CD4-positive, alpha-beta memory T cell (primary cell): ENCODE measurements around the gene TP63. TPM values are rescaled to one million over a fixed set of nuclear protein-coding genes. Genes with fewer than 3 reads are reported as not detected.
"Not testable (repeated sequence)": the region's sequence is repeated elsewhere in the genome, so short reads cannot be mapped to it uniquely, and the experiment has no call there.

ENCODE experiments used
- CTCF ChIA-PET: fragments of 350-600 bp; sonication (Branson Sonifier 250); formaldehyde crosslinking; loops from one replicate; lab custom pipeline; 2021; ENCODE audit warnings: inconsistent platforms; ENCODE audit not compliant: partially characterized antibody; lab: Charles Lee
- POLR2A ChIA-PET: fragments of 350-600 bp; sonication (Branson Sonifier 250); formaldehyde crosslinking; loops from one replicate; lab custom pipeline; 2021; ENCODE audit not compliant: partially characterized antibody; lab: Charles Lee
- DNase-seq, 5 donors: peaks; one replicate each; pipeline versions ENCODE4 v3.0.0 to v3.0.0-alpha.2; 2020 to 2022; ENCODE audit warnings: mixed read lengths in 1 of 5
- H3K27ac ChIP-seq: one replicate; pipeline ENCODE4 v1.7.0; 2013; ENCODE audit warnings: low read depth, low read length
- H3K27me3 ChIP-seq: 2 replicates; pipeline ENCODE4 v1.7.0; 2013; ENCODE audit warnings: mild to moderate bottlenecking, low read length, moderate library complexity; ENCODE audit not compliant: insufficient read depth
- H3K36me3 ChIP-seq: 2 replicates; pipeline ENCODE4 v1.7.0; 2013; ENCODE audit warnings: mild to moderate bottlenecking, low read length, moderate library complexity; ENCODE audit not compliant: insufficient read depth
- H3K4me1 ChIP-seq: 2 replicates; pipeline ENCODE4 v1.7.0; 2013; ENCODE audit warnings: mild to moderate bottlenecking, low read length, moderate library complexity; ENCODE audit not compliant: insufficient read depth
- H3K4me3 ChIP-seq, 2 donors: one replicate each; pipeline ENCODE4 v1.7.0; 2013; ENCODE audit warnings: low read length in 2 of 2, mild to moderate bottlenecking in 1 of 2
- H3K9me3 ChIP-seq, 2 donors: one replicate each; pipeline ENCODE4 v1.7.0; 2013; ENCODE audit warnings: low read length in 2 of 2, control low read depth in 1 of 2; ENCODE audit not compliant: control insufficient read depth in 1 of 2
- H3K27ac Mint-ChIP-seq, 7 donors: one replicate each; pipeline ENCODE4 v1.8.0; 2020 to 2021; ENCODE audit warnings: mixed read lengths in 7 of 7, mild to moderate bottlenecking in 6 of 7, inconsistent platforms in 3 of 7, moderate library complexity in 3 of 7
- H3K27me3 Mint-ChIP-seq, 2 donors: one replicate each; pipeline ENCODE4 v1.8.0; 2020 to 2021; ENCODE audit warnings: mixed read lengths in 2 of 2
- H3K36me3 Mint-ChIP-seq, 2 donors: one replicate each; pipeline ENCODE4 v1.8.0; 2020 to 2021; ENCODE audit warnings: mixed read lengths in 2 of 2, inconsistent platforms in 1 of 2, mild to moderate bottlenecking in 1 of 2
- H3K4me1 Mint-ChIP-seq, 4 donors: one replicate each; pipeline ENCODE4 v1.8.0; 2020 to 2021; ENCODE audit warnings: mixed read lengths in 4 of 4, mild to moderate bottlenecking in 1 of 4
- H3K4me3 Mint-ChIP-seq, 8 donors: one replicate each; pipeline ENCODE4 v1.8.0; 2020 to 2021; ENCODE audit warnings: mixed read lengths in 8 of 8, mild to moderate bottlenecking in 7 of 8, moderate library complexity in 6 of 8, inconsistent platforms in 3 of 8
- H3K9me3 Mint-ChIP-seq, 8 donors: one replicate each; pipeline ENCODE4 v1.8.0; 2020 to 2021; ENCODE audit warnings: mixed read lengths in 8 of 8, mild to moderate bottlenecking in 5 of 8, inconsistent platforms in 3 of 8, moderate library complexity in 1 of 8
- intact Hi-C: fragments of 100-400 bp; cut with micrococcal nuclease; formaldehyde crosslinking; loops from one replicate; pipeline ENCODE4 v1.15.1; 2023
- polyA plus RNA-seq, 2 donors: library from polyadenylated mRNA; unstranded; fragments of 300-500 nt; fragmentation: Illumina TruSeq; gene quantifications; one replicate each; pipeline ENCODE4 v1.2.3, GENCODE V29; 2021
- total RNA-seq, 2 experiments: library from RNA; stranded (reverse); gene quantifications; one replicate each; pipeline ENCODE4 v1.2.3, GENCODE V29; 2021

Gene TP63
- total and polyA plus RNA-seq, 4 experiments from 2014 or later: 0.25 to 0.64 (median 0.55) TPM; not detected in 1

GRCh38 chr3:189745622-189746021, 114.4 kb downstream of the TP63 start:
- Mint-ChIP-seq H3K4me3 (no peak overlapping the region), H3K27me3 (no peaks in the 10 kb centered on the region), H3K4me1 (no peaks in the 10 kb centered on the region), H3K9me3 (peaks cover 0 to 28% (median 22%) of the 10 kb centered on the region in 8 donors), H3K36me3 (peaks cover 0 to 4% of the 10 kb centered on the region in 2 donors), H3K27ac (no peak overlapping the region)
- H3K4me1 ChIP-seq: no peaks in the 10 kb centered on the region
- no peak overlapping the region for H3K4me3 ChIP-seq
- DNase-seq: no peak
- intact Hi-C loops: no loop called here
- no peaks in the 10 kb centered on the region for H3K27me3 ChIP-seq
- POLR2A ChIA-PET: no interaction called here
- H3K36me3 ChIP-seq: no peaks in the 10 kb centered on the region
- CTCF ChIA-PET: no interaction called here
- no peak overlapping the region for H3K27ac ChIP-seq
- H3K9me3 ChIP-seq: no peaks in the 10 kb centered on the region

GRCh38 chr3:189748046-189748445, 116.9 kb downstream of the TP63 start:
- peaks cover 2 to 30% (median 23%) of the 10 kb centered on the region in 8 donors for H3K9me3 Mint-ChIP-seq
- Histone ChIP-seq H3K36me3 (no peaks in the 10 kb centered on the region), H3K9me3 (no peaks in the 10 kb centered on the region), H3K27me3 (no peaks in the 10 kb centered on the region), H3K27ac (no peak overlapping the region), H3K4me1 (no peaks in the 10 kb centered on the region), H3K4me3 (no peak overlapping the region)
- H3K36me3 Mint-ChIP-seq: no peaks in the 10 kb centered on the region
- no peak for DNase-seq
- intact Hi-C loops: no loop called here
- H3K27ac Mint-ChIP-seq: no peak overlapping the region
- no peaks in the 10 kb centered on the region for H3K4me1 Mint-ChIP-seq
- ChIA-PET CTCF (no interaction called here), POLR2A (no interaction called here)
- H3K4me3 Mint-ChIP-seq: no peak overlapping the region
- no peaks in the 10 kb centered on the region for H3K27me3 Mint-ChIP-seq

- H3K27ac ChIP-seq, CTCF ChIA-PET, DNase-seq, POLR2A ChIA-PET, H3K27me3 ChIP-seq, H3K4me3 Mint-ChIP-seq, H3K27me3 Mint-ChIP-seq, H3K4me1 Mint-ChIP-seq, H3K36me3 Mint-ChIP-seq, H3K4me3 ChIP-seq, H3K36me3 ChIP-seq, intact Hi-C loops, H3K4me1 ChIP-seq, H3K9me3 ChIP-seq, H3K27ac Mint-ChIP-seq: not testable (repeated sequence)
- H3K9me3 Mint-ChIP-seq: peaks cover 2 to 12% (median 9%) of the 10 kb centered on the region in 8 donors
These were observed 119.8 kb downstream of the TP63 start for GRCh38 chr3:189750972-189751371.

DNA sequence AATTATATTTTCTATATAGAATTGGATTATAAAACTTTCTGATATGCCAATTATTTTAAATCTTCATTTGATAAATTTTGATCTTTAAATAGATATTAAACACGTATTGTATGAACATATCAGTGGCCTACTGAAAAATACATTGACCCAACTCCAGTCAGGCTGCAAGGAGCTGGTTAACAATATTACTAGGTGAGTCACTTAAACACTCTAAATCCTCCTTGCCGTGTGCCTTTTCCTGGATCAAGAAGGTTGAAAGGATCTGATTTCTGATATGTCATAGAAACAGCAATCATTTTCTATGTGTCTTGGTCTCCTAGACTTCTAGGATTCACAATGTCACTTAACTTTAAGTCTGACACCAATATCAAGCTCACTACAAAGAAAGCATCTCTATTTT, 123.2 kb downstream of the TP63 start:
- no peaks in the 10 kb centered on the region for H3K27me3 ChIP-seq
- Mint-ChIP-seq H3K27me3 (no peaks in the 10 kb centered on the region), H3K4me3 (no peak overlapping the region), H3K36me3 (no peaks in the 10 kb centered on the region), H3K27ac (no peak overlapping the region), H3K4me1 (no peaks in the 10 kb centered on the region), H3K9me3 (peaks cover 0 to 8% (median under 1%) of the 10 kb centered on the region in 8 donors)
- no peaks in the 10 kb centered on the region for H3K4me1 ChIP-seq
- H3K4me3 ChIP-seq: no peak overlapping the region
- CTCF ChIA-PET: no interaction called here
- no peak for DNase-seq
- intact Hi-C loops: no loop called here
- H3K27ac ChIP-seq: no peak overlapping the region
- POLR2A ChIA-PET: no interaction called here
- no peaks in the 10 kb centered on the region for H3K36me3 ChIP-seq
- no peaks in the 10 kb centered on the region for H3K9me3 ChIP-seq

GRCh38 chr3:189756582-189757078, 125.4 kb downstream of the TP63 start:
- Histone ChIP-seq H3K27me3 (no peaks in the 10 kb centered on the region), H3K36me3 (no peaks in the 10 kb centered on the region), H3K27ac (no peak overlapping the region), H3K4me3 (no peak overlapping the region), H3K4me1 (no peaks in the 10 kb centered on the region), H3K9me3 (no peaks in the 10 kb centered on the region)
- intact Hi-C loops: no loop called here
- CTCF ChIA-PET: no interaction called here
- no peak overlapping the region for H3K27ac Mint-ChIP-seq
- no peak overlapping the region for H3K4me3 Mint-ChIP-seq
- no peak for DNase-seq
- H3K27me3 Mint-ChIP-seq: no peaks in the 10 kb centered on the region
- peaks cover 0 to 9% (median under 1%) of the 10 kb centered on the region in 8 donors for H3K9me3 Mint-ChIP-seq
- POLR2A ChIA-PET: no interaction called here
- no peaks in the 10 kb centered on the region for H3K4me1 Mint-ChIP-seq
- no peaks in the 10 kb centered on the region for H3K36me3 Mint-ChIP-seq

DNA sequence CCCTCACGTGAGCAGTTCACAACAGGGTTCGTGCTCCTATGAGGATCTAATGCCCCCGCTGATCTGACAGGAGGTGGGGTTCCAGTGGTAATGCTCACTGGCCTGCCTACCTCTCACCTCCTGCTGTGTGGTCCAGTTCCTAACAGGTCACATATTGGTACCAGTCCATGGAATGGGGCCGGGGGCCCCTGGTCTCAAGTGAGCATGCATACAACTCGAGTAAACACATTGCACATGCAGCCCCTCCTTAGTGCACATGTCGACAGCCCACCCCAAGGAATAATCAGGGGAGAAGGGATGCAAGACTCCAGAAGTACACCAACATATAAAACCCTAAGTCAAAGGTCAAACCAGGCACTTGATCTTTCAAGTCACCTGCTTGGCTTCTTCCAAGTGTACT, 127.0 kb downstream of the TP63 start:
- DNase-seq: no peak
- Mint-ChIP-seq H3K36me3 (no peaks in the 10 kb centered on the region), H3K4me1 (no peaks in the 10 kb centered on the region), H3K9me3 (peaks cover 0 to 10% (median 0%) of the 10 kb centered on the region in 8 donors), H3K27ac (no peak overlapping the region), H3K27me3 (no peaks in the 10 kb centered on the region), H3K4me3 (no peak overlapping the region)
- Histone ChIP-seq H3K27ac (no peak overlapping the region), H3K4me1 (no peaks in the 10 kb centered on the region), H3K9me3 (no peaks in the 10 kb centered on the region), H3K36me3 (no peaks in the 10 kb centered on the region), H3K27me3 (no peaks in the 10 kb centered on the region), H3K4me3 (no peak overlapping the region)
- intact Hi-C loops: no loop called here
- CTCF ChIA-PET: no interaction called here
- POLR2A ChIA-PET: no interaction called here

DNA sequence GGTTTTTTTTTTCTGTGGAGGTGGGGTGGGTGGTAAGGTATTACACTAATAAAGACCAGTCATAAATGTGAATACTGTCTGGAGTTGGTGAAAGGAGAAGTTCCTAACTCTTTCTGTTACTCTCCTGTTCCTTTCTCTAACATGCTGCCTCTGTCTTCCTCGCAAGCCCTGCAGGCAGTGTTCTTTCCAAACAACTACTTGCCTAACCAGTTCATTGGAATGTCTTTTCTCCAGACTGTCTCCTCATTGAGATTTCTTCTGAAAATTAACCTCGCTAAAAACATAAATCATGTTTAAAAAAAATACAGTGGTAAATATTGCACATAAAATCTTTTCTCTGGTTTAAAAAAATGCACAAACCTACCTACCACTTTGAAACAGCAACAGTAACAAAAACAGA, 135.2 kb downstream of the TP63 start:
- ChIA-PET CTCF (no interaction called here), POLR2A (no interaction called here)
- Histone ChIP-seq H3K27ac (no peak overlapping the region), H3K36me3 (no peaks in the 10 kb centered on the region), H3K27me3 (no peaks in the 10 kb centered on the region), H3K4me1 (no peaks in the 10 kb centered on the region), H3K4me3 (no peak overlapping the region), H3K9me3 (no peaks in the 10 kb centered on the region)
- Mint-ChIP-seq H3K4me3 (no peak overlapping the region), H3K27ac (no peak overlapping the region), H3K36me3 (no peaks in the 10 kb centered on the region), H3K27me3 (peaks cover 0 to 2% of the 10 kb centered on the region in 2 donors), H3K4me1 (no peaks in the 10 kb centered on the region), H3K9me3 (peaks cover 0 to 3% (median 0%) of the 10 kb centered on the region in 8 donors)
- DNase-seq: no peak
- intact Hi-C loops: no loop called here
